ENCODE measurements around the gene TNNI2.

Gene TNNI2

DNA sequence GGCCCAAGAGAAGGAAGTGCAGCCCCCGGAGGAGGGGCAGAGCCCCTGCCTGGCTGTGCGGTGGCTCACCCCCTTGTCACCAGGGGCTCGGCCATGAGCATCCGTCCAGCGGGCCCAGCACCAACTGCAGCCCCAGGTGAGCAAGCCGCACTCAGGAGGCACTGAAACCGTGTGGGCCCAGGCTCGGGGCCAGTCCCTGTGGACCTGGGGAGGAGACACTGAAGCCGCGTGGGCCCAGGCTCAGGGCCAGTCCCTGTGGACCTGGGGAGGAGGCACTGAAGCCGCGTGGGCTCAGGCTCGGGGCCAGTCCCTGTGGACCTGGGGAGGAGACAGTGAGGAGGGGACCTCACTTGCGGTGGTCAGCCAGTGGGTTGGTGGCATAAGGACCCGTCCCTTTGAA is 28.0 kb downstream of the TNNI2 start:
- H3K4me3 ChIP-seq (ENCODE audit: low read depth in 1 of 5, low read length in 5 of 5) = peak overlapping the region in 2 of 5 donors; percentile 6 to 60
- peaks cover 15 to 39% (median 33%) of the 10 kb centered on the region in 5 donors for H3K27me3 ChIP-seq (ENCODE audit: control insufficient read depth in 5 of 5, insufficient read depth in 4 of 5, low read length in 5 of 5)
- H3K9me3 ChIP-seq (ENCODE audit: control insufficient read depth in 5 of 5, low read length in 5 of 5) = peaks cover 0 to 2% (median 0%) of the 10 kb centered on the region in 5 donors
- no peaks in the 10 kb centered on the region for H3K36me3 ChIP-seq (ENCODE audit: control insufficient read depth in 5 of 5, insufficient read depth in 5 of 5, low read length in 5 of 5)
- H3K4me1 ChIP-seq (ENCODE audit: control insufficient read depth in 5 of 5, insufficient read depth in 5 of 5, low read length in 5 of 5) = peaks cover 0 to 88% (median 56%) of the 10 kb centered on the region in 5 donors
- H3K9ac ChIP-seq (ENCODE audit: low read length in 5 of 5) = no peak overlapping the region
- H3K27ac ChIP-seq (ENCODE audit: low read depth, low read length) = no peak overlapping the region

DNA sequence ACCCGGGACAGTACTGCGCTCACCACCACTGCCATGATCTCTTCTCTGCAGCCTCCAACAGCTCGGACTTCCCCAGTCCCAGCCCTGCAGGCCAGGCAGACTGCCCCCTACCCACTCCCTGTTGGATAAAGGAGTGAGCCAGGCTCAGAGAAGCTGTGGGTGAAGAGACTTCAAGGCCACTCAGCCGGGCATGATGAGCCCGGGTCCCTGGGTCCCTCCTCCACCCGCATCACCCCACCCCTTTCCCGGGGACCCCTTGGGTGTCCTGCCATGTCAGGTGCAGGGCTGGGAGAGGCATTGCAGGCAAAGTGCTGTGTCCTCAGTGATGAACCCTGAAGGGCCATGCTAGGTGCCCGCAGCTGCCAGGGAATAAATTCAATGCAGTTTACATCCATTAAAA is 28.6 kb downstream of the TNNI2 start:
- no peaks in the 10 kb centered on the region for H3K9me3 ChIP-seq (ENCODE audit: control insufficient read depth in 5 of 5, low read length in 5 of 5)

DNA sequence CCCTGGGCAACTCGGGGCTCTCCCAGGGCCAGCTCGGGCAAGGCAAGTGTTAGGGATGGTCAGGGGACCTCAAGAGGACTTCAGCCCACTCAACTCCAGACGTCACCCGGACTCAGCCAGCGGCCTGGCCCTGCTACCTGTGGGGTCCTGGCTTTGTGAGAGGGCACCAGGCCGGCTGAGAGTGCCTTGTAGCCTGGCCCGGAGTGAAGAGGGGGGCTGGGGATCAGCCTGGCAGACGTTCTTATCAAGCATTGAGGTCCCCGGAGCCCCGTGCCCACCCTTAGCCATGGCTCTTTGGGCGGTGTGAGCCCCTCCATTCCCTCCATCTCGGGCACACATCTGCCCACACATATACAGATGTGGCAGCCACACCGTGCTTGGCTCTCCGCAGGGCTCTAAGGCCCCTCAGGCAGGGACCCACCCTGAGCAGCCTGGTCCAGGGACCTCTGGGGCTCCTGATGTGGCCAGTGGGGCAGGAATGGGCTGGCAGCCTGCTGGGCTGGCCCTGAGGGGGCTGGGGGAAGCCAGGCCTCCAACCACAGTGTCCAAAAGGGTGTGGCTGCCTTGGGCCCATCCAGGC is 29.4 kb downstream of the TNNI2 start:
- H3K36me3 ChIP-seq (ENCODE audit: control insufficient read depth in 5 of 5, insufficient read depth in 5 of 5, low read length in 5 of 5) = no peaks in the 10 kb centered on the region
- H3K9ac ChIP-seq (ENCODE audit: low read length in 5 of 5) = peak overlapping the region in 3 of 5 donors; percentile 21 to 59 (median 27)
- no peak overlapping the region for H3K27ac ChIP-seq (ENCODE audit: low read depth, low read length)
- H3K4me1 ChIP-seq (ENCODE audit: control insufficient read depth in 5 of 5, insufficient read depth in 5 of 5, low read length in 5 of 5) = peaks cover 0 to 81% (median 50%) of the 10 kb centered on the region in 5 donors
- peaks cover 15 to 44% (median 39%) of the 10 kb centered on the region in 5 donors for H3K27me3 ChIP-seq (ENCODE audit: control insufficient read depth in 5 of 5, insufficient read depth in 4 of 5, low read length in 5 of 5)
- H3K4me3 ChIP-seq (ENCODE audit: low read depth in 1 of 5, low read length in 5 of 5) = peak overlapping the region in 4 of 5 donors; percentile 64 to 72 (median 68)
- no peaks in the 10 kb centered on the region for H3K9me3 ChIP-seq (ENCODE audit: control insufficient read depth in 5 of 5, low read length in 5 of 5)

More for the DNA sequence above, 28.6 kb downstream of the TNNI2 start:
- Histone ChIP-seq H3K36me3 (ENCODE audit: control insufficient read depth in 5 of 5, insufficient read depth in 5 of 5, low read length in 5 of 5) (no peaks in the 10 kb centered on the region), H3K27me3 (ENCODE audit: control insufficient read depth in 5 of 5, insufficient read depth in 4 of 5, low read length in 5 of 5) (peaks cover 15 to 42% (median 39%) of the 10 kb centered on the region in 5 donors), H3K27ac (ENCODE audit: low read depth, low read length) (no peak overlapping the region), H3K4me3 (ENCODE audit: low read depth in 1 of 5, low read length in 5 of 5) (peak overlapping the region in 2 of 5 donors; percentile 16 to 17), H3K4me1 (ENCODE audit: control insufficient read depth in 5 of 5, insufficient read depth in 5 of 5, low read length in 5 of 5) (peaks cover 0 to 88% (median 56%) of the 10 kb centered on the region in 5 donors), H3K9ac (ENCODE audit: low read length in 5 of 5) (no peak overlapping the region)

DNA sequence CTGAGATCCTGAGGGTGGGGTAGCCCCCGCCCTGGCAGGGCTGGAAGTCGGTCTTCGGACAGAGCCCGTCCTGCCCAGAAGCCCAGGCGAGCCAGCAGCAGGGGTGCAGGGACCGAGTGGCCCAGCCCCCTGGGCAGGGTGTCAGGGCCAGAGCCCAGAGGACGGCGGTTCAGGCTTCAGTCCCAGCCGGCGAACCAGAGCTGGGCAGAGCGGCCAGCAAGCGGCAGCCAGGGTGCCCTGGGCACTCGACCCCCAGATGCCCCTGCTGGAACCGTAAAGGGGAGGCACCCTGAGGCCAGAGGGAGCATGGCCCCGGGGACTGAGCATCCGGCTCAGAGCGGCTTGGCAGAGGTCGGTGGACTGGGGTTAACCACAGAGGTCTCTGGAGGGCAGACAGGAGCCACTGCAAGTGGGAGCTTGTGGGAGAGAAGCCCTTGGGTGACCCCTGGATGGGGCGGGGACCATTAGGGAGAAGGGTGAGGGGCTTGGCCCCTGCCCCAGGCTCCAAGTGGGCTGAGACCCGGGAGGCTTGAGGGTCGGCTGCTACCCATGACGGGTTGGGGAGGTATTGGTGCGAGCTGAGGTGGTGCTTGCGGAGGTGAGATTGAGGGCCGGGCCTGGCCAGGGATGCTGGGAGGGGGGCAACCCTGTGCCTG is 30.0 kb downstream of the TNNI2 start:
- Histone ChIP-seq H3K4me3 (ENCODE audit: low read depth in 1 of 5, low read length in 5 of 5) (peak overlapping the region; percentile 64 to 72 (median 70)), H3K27me3 (ENCODE audit: control insufficient read depth in 5 of 5, insufficient read depth in 4 of 5, low read length in 5 of 5) (peaks cover 15 to 46% (median 39%) of the 10 kb centered on the region in 5 donors), H3K27ac (ENCODE audit: low read depth, low read length) (peak overlapping the region; percentile 16), H3K36me3 (ENCODE audit: control insufficient read depth in 5 of 5, insufficient read depth in 5 of 5, low read length in 5 of 5) (no peaks in the 10 kb centered on the region), H3K9ac (ENCODE audit: low read length in 5 of 5) (peak overlapping the region in 3 of 5 donors; percentile 43 to 59 (median 51)), H3K9me3 (ENCODE audit: control insufficient read depth in 5 of 5, low read length in 5 of 5) (no peaks in the 10 kb centered on the region), H3K4me1 (ENCODE audit: control insufficient read depth in 5 of 5, insufficient read depth in 5 of 5, low read length in 5 of 5) (peaks cover 0 to 74% (median 43%) of the 10 kb centered on the region in 5 donors)

DNA sequence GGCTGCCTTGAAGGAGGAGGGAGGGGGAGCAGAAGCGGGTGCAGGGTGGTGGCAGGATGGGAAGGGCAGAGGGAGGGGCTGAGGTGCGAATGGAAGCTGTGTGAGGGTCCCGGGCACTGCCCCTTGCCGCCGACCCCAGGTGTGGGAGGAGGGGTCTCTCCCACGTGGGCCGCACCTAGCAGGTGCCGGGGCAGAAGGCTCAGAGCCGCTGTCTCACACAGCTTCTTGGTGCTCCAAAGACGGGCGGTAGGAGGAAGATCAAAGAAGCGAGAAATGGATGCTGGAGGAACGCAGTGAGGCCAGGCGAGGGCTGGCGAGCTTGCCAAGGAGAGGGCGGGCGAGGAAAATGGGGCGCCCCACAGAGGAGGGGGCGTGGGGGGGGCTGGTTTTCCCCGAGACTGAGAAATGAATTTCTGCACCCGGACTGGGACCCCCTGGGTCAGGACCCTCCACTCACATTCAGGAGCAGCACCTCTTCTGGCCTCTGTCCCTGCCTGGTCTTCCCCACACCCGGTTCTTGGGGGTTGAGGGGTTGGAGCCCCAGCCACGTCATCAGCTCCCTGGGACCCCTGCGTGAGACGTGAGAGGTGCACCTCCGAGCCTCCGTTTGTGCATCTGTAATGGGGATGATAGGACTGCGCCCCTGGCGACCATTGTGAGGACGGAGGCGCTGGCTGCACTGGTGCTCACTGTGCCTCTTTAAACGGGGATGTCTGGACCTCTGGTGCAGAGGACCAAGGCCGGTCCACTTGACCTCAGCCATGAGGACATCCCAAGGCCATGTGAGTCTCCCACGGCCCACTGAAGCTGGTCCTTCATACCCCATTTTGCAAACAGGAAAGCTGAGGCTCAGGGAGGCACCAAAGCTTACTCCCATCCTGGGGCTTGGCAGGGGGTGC is 30.9 kb downstream of the TNNI2 start:
- Histone ChIP-seq H3K36me3 (ENCODE audit: control insufficient read depth in 5 of 5, insufficient read depth in 5 of 5, low read length in 5 of 5) (no peaks in the 10 kb centered on the region), H3K4me1 (ENCODE audit: control insufficient read depth in 5 of 5, insufficient read depth in 5 of 5, low read length in 5 of 5) (peaks cover 0 to 65% (median 35%) of the 10 kb centered on the region in 5 donors), H3K4me3 (ENCODE audit: low read depth in 1 of 5, low read length in 5 of 5) (peak overlapping the region; percentile 64 to 72 (median 70)), H3K27ac (ENCODE audit: low read depth, low read length) (peak overlapping the region; percentile 10), H3K9me3 (ENCODE audit: control insufficient read depth in 5 of 5, low read length in 5 of 5) (no peaks in the 10 kb centered on the region), H3K27me3 (ENCODE audit: control insufficient read depth in 5 of 5, insufficient read depth in 4 of 5, low read length in 5 of 5) (peaks cover 15 to 46% (median 39%) of the 10 kb centered on the region in 5 donors), H3K9ac (ENCODE audit: low read length in 5 of 5) (peak overlapping the region in 3 of 5 donors; percentile 43 to 59 (median 51))

DNA sequence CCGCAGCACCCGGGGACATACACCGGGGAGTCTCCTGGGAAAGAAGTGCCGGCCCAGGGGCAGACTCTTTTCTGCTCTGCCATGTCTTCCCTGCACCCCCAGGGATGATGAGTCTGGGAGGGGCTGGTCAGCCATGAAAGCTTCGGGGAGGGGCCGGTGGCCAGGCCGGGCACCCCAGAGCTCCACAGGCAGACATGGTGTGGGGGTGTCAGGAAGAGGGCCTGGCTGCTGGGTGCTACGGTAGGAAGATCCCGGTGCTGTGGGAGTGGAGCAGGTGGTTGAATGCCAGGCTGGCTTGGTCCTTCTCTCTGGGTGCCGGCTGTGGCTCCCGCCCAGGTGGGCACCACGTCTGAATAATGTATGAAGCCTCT is 31.5 kb downstream of the TNNI2 start:
- H3K9me3 ChIP-seq (ENCODE audit: control insufficient read depth in 5 of 5, low read length in 5 of 5) = no peaks in the 10 kb centered on the region
- peak overlapping the region in 3 of 5 donors; percentile 20 to 58 (median 43) for H3K9ac ChIP-seq (ENCODE audit: low read length in 5 of 5)
- no peak overlapping the region for H3K27ac ChIP-seq (ENCODE audit: low read depth, low read length)
- peak overlapping the region; percentile 64 to 72 (median 70) for H3K4me3 ChIP-seq (ENCODE audit: low read depth in 1 of 5, low read length in 5 of 5)
- peaks cover 15 to 48% (median 39%) of the 10 kb centered on the region in 5 donors for H3K27me3 ChIP-seq (ENCODE audit: control insufficient read depth in 5 of 5, insufficient read depth in 4 of 5, low read length in 5 of 5)
- H3K4me1 ChIP-seq (ENCODE audit: control insufficient read depth in 5 of 5, insufficient read depth in 5 of 5, low read length in 5 of 5) = peaks cover 0 to 65% (median 35%) of the 10 kb centered on the region in 5 donors
- H3K36me3 ChIP-seq (ENCODE audit: control insufficient read depth in 5 of 5, insufficient read depth in 5 of 5, low read length in 5 of 5) = no peaks in the 10 kb centered on the region

DNA sequence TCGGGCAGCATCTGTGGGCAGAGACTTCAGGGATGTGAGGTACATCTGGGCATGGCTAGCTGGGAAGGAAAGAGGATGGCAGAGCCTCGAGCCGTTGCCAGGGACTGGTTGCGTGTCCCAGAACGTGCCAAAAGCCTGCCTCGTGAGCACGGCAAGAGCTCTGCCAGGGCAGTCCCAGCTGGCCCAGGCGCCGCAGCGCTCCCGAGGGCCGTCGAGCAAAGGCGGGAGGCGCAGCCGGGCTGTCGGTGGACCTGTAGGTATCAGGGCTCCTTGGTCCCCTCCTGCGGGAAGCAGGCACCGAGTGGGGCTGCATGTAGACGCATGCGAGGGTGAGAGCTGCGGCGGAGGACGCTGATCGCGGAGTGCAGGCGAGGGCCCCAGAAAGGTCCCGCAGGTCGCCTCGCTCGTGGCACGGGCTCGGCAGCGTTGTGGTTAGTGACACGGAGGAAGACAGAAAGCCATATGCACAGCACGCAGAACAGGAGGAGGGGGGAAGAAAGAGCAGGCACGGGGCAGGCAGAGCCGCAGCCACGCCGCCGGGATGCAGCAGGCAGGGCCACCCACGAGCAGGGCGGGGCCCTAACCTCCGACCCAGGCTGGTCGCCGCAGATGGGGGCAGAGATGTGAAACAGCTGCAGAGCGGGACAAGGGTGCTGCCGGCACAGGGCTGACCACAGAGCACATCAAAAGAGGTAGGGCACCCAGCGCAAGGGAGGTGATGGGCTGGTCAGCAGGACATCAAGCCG is 32.1 kb downstream of the TNNI2 start:
- Histone ChIP-seq H3K36me3 (ENCODE audit: control insufficient read depth in 5 of 5, insufficient read depth in 5 of 5, low read length in 5 of 5) (no peaks in the 10 kb centered on the region), H3K4me3 (ENCODE audit: low read depth in 1 of 5, low read length in 5 of 5) (peak overlapping the region; percentile 54 to 72 (median 65)), H3K27ac (ENCODE audit: low read depth, low read length) (no peak overlapping the region), H3K4me1 (ENCODE audit: control insufficient read depth in 5 of 5, insufficient read depth in 5 of 5, low read length in 5 of 5) (peaks cover 0 to 65% (median 33%) of the 10 kb centered on the region in 5 donors), H3K27me3 (ENCODE audit: control insufficient read depth in 5 of 5, insufficient read depth in 4 of 5, low read length in 5 of 5) (peaks cover 15 to 54% (median 37%) of the 10 kb centered on the region in 5 donors), H3K9ac (ENCODE audit: low read length in 5 of 5) (peak overlapping the region in 2 of 5 donors; percentile 13 to 58), H3K9me3 (ENCODE audit: control insufficient read depth in 5 of 5, low read length in 5 of 5) (no peaks in the 10 kb centered on the region)

DNA sequence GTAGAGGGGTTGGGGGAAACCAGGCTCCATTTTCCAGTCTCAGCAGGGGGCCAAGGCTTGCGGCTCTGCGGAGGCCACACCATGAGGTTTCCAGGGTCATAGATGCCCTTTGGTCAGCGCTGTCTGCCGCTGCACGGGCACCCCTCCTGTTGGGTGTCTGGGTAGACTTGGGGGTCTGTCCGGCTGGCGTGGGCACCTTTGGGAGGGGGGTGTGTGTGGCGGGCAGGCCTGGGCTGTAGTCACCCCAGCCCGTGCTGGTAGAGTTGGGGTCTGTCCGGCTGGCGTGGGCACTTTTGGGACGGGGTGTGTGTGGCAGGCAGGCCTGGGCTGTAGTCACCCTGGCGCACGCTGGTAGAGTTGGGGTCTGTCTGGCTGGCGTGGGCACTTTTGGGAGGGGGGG is 32.8 kb downstream of the TNNI2 start:
- Histone ChIP-seq H3K9ac (ENCODE audit: low read length in 5 of 5) (peak overlapping the region in 2 of 5 donors; percentile 13 to 51), H3K36me3 (ENCODE audit: control insufficient read depth in 5 of 5, insufficient read depth in 5 of 5, low read length in 5 of 5) (no peaks in the 10 kb centered on the region), H3K4me3 (ENCODE audit: low read depth in 1 of 5, low read length in 5 of 5) (peak overlapping the region; percentile 54 to 72 (median 65)), H3K9me3 (ENCODE audit: control insufficient read depth in 5 of 5, low read length in 5 of 5) (no peaks in the 10 kb centered on the region), H3K27ac (ENCODE audit: low read depth, low read length) (no peak overlapping the region), H3K27me3 (ENCODE audit: control insufficient read depth in 5 of 5, insufficient read depth in 4 of 5, low read length in 5 of 5) (peaks cover 15 to 60% (median 41%) of the 10 kb centered on the region in 5 donors), H3K4me1 (ENCODE audit: control insufficient read depth in 5 of 5, insufficient read depth in 5 of 5, low read length in 5 of 5) (peaks cover 0 to 65% (median 36%) of the 10 kb centered on the region in 5 donors)

DNA sequence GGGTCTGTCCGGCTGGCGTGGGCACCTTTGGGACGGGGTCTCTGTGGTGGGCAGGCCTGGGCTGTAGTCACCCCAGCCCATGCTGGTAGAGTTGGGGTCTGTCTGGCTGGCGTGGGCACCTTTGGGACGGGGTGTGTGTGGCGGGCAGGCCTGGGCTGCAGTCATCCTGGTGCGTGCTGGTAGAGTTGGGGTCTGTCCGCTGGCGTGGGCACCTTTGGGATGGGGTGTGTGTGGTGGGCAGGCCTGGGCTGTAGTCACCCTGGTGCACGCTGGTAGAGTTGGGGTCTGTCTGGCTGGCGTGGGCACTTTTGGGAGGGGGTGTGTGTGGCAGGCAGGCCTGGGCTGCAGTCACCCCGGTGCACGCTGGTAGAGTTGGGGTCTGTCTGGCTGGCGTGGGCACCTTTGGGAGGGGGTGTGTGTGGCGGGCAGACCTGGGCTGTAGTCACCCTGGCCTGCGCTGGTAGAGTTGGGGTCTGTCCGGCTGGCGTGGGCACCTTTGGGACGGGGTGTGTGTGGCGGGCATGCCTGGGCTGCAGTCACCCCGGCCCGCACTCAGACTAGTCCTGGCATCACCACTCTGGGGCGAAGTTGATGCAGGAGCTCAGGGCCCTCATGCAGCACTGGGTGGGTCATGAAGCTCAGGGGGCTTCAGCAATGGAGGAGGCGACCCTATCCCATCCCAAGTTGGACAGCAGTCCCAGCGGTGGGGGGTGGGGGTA is 33.6 kb downstream of the TNNI2 start:
- H3K27ac ChIP-seq (ENCODE audit: low read depth, low read length) = no peak overlapping the region
- no peaks in the 10 kb centered on the region for H3K9me3 ChIP-seq (ENCODE audit: control insufficient read depth in 5 of 5, low read length in 5 of 5)
- H3K4me3 ChIP-seq (ENCODE audit: low read depth in 1 of 5, low read length in 5 of 5) = peak overlapping the region; percentile 25 to 72 (median 65)
- H3K36me3 ChIP-seq (ENCODE audit: control insufficient read depth in 5 of 5, insufficient read depth in 5 of 5, low read length in 5 of 5) = no peaks in the 10 kb centered on the region
- peaks cover 1 to 63% (median 34%) of the 10 kb centered on the region in 5 donors for H3K4me1 ChIP-seq (ENCODE audit: control insufficient read depth in 5 of 5, insufficient read depth in 5 of 5, low read length in 5 of 5)
- peak overlapping the region in 2 of 5 donors; percentile 12 to 13 for H3K9ac ChIP-seq (ENCODE audit: low read length in 5 of 5)
- peaks cover 15 to 65% (median 42%) of the 10 kb centered on the region in 5 donors for H3K27me3 ChIP-seq (ENCODE audit: control insufficient read depth in 5 of 5, insufficient read depth in 4 of 5, low read length in 5 of 5)
